NCI-H2196 treated with DMSO at 0.1 percent for 48 hours (cell line): Measurements from ENCODE around the gene DNAJC10.
"Not testable (repeated sequence)": the region's sequence is repeated elsewhere in the genome, so short reads cannot be mapped to it uniquely, and the experiment has no call there.

Source experiments
- DNase-seq: peaks from one replicate; lab custom pipeline; 2025; ENCODE audit not compliant: unreplicated experiment; lab: John Stamatoyannopoulos, UW

DNAJC10 gene

GRCh38 chr2:182719116-182719515 lies 3.1 kb downstream of the DNAJC10 start:
- not testable (repeated sequence) for DNase-seq

GRCh38 chr2:182724656-182725055 lies 8.6 kb downstream of the DNAJC10 start:
- no peak for DNase-seq

GRCh38 chr2:182726473-182726872 lies 10.4 kb downstream of the DNAJC10 start:
- no peak for DNase-seq

- DNase-seq: no peak
These were observed 12.0 kb downstream of the DNAJC10 start for GRCh38 chr2:182728014-182728413.

- no peak for DNase-seq
These were observed 13.8 kb downstream of the DNAJC10 start for GRCh38 chr2:182729710-182730339.

- no peak for DNase-seq
These were observed 14.4 kb downstream of the DNAJC10 start for GRCh38 chr2:182730486-182730885.

- DNase-seq: no peak
These were observed 16.7 kb downstream of the DNAJC10 start for GRCh38 chr2:182732736-182733135.

- DNase-seq: no peak
These were observed 17.5 kb downstream of the DNAJC10 start for GRCh38 chr2:182733572-182733971.

- not testable (repeated sequence) for DNase-seq
These were observed 20.8 kb downstream of the DNAJC10 start for GRCh38 chr2:182736856-182737255.

- no peak for DNase-seq
These were observed 24.6 kb downstream of the DNAJC10 start for GRCh38 chr2:182740701-182741100.

GRCh38 chr2:182741620-182742019 lies 25.6 kb downstream of the DNAJC10 start:
- no peak for DNase-seq

- DNase-seq: no peak
These were observed 28.4 kb downstream of the DNAJC10 start for GRCh38 chr2:182744490-182744889.

- no peak for DNase-seq
These were observed 29.0 kb downstream of the DNAJC10 start for GRCh38 chr2:182745061-182745460.

GRCh38 chr2:182745894-182746293 lies 29.8 kb downstream of the DNAJC10 start:
- DNase-seq: not testable (repeated sequence)

GRCh38 chr2:182754231-182754630 lies 38.2 kb downstream of the DNAJC10 start:
- DNase-seq: no peak

GRCh38 chr2:182758379-182758778 lies 42.3 kb downstream of the DNAJC10 start:
- DNase-seq: no peak

- no peak for DNase-seq
These were observed 45.8 kb downstream of the DNAJC10 start for GRCh38 chr2:182761903-182762302.

- no peak for DNase-seq
These were observed 47.4 kb downstream of the DNAJC10 start for GRCh38 chr2:182763311-182763912.

GRCh38 chr2:182766626-182767025 lies 50.6 kb downstream of the DNAJC10 start:
- DNase-seq: no peak

GRCh38 chr2:182767578-182767977 lies 51.5 kb downstream of the DNAJC10 start:
- DNase-seq: no peak

- not testable (repeated sequence) for DNase-seq
These were observed 52.9 kb downstream of the DNAJC10 start for GRCh38 chr2:182768950-182769349.

- no peak for DNase-seq
These were observed 63.3 kb downstream of the DNAJC10 start for GRCh38 chr2:182779323-182779722.

- DNase-seq: not testable (repeated sequence)
These were observed 65.0 kb downstream of the DNAJC10 start for GRCh38 chr2:182781099-182781498.
